Activated T-helper 1 cell treated with anti-CD3 and anti-CD28 coated beads, Interleukin-2, amount 50 U/mL, for 16 hours (primary cell): ENCODE results near the gene U2SURP.

Experiments
- DNase-seq, 2 donors: peaks; one replicate each; pipeline ENCODE4 v3.0.0-alpha.2; 2020; ENCODE audit warnings: low read depth in 1 of 2, low spot score in 1 of 2

Gene U2SURP

DNA sequence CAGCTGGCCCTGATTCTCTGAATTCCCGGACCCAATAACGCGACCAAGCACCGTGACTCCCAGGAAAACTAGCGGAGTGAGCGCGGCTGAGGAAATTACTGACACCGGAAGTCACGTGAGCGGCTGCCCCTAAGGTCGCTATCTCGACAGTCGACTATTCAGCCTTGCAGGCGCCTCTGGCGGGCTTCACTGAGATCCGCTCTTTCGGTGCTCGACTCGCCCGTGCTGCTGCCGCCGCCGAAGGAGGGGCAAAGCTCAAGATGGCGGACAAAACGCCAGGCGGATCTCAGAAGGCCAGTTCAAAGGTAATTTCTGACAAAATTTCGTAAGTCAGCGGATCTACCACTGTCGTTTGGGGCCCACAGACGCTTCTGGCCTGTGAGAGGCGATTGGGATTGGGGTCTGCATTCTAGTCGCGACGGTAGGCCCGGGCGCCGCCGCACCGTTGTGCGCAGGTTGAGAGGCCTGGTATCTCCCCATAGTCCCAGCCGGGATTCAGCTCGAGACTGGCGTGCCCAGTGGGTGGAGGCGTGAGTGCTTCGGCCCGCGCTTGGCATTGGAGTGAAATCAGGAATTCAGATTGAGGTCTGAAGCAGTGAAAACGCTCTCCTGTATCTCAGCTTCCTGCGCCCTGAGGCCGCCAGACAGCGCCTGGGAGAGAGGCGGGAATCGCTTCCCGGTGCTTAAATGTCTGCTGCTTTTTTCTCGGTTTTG lies at the start of gene U2SURP:
Gene U2SURP, plus strand, starts transcription at position 202 of the 714 bp plus-strand sequence. Its CDS starts 59 bp downstream, at position 261.
- DNase-seq = peak; percentile 79 to 86

DNA sequence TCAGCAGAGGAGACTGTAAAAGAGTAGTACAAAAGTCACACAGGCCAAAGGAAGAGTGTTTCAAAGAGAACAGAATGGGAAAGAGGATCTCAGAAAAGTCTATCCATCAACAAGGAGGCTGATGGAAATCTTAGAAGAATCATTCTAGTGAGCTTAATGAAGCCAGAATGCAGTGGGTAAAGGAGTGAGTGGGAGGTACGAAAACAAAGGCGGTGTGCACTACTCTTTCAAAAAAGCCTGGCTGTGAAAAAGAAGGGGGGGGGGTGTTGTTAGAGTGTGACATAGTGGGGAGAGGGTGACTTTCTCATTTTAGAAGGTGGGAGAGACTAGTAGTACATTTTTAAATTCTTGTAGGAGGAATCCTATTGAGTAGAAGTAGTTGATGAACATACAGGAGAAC lies 49.6 kb upstream of the U2SURP start:
- DNase-seq = no peak

DNA sequence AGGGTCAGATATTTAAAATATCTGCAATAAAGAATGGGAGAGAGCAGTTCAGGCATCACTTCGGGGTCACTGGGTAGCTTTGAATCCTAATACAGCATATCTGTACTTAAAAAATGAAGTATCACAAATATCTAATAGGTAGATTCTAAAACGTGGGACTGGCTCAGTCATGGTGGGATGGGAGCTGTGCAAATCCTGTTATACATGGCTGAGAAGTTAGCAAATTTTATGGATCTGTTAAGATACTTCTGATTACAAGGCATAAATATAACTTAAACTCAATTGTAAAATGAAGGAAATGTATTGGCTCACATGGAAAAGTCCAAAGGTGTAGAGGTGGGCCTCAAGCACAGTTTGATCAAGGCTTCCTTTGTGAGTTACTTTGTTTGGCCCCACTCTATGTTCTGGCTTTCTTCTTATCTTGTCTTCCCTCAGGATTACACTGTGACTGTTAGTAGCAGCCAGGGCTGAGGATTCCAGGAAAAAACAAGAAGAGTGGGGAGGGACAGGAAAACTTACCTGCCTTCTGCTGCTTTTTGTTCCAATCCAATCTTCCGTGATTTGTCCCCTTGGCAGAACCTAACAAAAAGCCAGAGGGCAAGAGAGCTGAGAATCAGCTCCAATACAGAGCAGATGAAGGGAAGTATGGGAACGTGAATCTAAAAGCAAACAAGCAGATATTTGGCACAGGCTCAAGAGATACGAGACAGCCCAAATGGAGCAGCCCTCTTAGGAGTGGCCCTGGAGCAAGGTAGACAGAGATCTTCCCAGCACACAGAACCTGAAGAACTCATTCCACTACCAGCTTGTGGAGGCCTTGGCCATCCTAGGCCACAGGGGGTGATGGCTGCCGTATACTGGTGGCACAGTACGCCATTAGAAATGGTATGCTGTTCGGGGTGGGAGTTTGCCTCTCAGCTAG lies 48.8 kb upstream of the U2SURP start:
- DNase-seq = no peak

DNA sequence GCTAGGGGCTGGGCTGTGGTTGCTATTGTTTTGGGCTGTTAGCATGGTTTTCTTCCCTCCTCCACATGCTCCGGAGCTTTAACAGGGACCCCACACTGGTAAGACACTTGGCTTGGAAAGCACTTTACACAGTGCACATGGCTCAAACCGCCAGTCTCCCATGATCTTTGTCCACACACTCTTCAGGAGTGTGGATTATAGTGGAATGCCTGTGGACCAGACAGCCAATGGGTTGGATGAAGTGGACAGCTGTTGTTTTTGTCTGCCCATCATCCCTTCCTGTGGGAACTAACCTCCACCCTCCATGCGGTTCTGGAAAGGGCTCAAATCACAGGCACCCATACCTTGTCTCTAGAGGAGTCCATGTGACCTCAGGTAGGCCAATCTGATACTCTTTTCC lies 47.9 kb upstream of the U2SURP start:
- no peak for DNase-seq

DNA sequence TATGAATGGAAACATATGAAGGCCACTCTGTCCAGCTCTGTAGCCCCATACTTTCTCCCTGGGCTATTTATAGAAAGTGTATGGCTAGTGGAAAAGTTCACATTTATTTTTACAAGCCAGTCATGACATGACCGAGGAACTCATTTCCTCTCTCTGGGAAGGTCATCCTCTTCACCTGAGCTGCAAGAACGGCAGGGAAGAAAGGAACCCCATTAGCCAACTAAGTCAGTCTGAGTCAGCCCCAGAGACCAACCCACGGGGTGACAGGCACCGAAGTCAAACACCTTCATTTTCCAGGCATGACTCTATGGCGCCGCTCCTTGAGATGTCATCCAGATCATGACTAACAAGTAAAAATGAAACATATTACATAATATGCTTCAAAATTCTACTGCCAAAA lies 42.7 kb upstream of the U2SURP start:
- DNase-seq = no peak

DNA sequence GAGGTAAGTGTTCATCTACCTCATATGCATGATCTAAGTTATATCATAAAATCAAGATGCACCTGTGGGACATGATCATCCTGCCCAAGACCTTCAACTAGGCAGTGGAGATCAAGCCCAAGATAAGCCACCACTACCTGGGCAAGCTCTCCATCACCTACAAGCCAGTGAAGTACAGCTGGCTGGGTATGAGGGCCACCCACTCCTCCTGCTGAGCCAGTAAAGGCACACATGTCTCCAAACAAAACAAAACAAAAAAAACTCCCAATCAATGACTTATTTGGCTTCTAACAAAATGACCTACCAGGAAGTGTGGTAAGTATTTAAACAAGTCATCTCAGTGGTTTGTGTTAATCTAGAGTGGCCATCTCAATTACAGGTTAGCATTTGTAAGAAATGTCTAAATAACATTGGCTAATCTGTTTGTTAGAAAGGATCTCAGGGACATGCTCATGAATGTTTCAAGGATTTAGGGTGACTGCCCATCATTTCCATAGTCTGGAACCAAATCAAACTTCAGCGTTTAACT lies 41.0 kb upstream of the U2SURP start:
- DNase-seq = no peak

DNA sequence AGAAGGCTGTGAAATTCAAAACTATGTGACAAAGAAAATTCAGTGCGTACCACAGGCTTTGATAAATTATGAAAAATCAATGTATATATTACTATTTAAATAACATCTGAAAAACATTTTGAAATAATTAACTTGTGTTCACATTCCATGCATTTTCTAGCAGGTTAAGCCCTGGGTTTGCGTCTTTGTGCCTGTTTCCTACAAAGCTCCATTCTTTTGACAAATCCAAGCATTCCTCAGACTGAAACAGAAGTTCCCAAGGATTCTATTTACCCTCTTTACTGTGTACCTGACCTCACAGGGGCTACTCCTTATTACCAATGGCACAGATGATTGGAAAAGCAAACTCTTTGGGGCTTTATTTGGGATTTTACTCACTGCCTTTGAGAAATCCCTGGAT lies 39.8 kb upstream of the U2SURP start:
- DNase-seq = no peak

DNA sequence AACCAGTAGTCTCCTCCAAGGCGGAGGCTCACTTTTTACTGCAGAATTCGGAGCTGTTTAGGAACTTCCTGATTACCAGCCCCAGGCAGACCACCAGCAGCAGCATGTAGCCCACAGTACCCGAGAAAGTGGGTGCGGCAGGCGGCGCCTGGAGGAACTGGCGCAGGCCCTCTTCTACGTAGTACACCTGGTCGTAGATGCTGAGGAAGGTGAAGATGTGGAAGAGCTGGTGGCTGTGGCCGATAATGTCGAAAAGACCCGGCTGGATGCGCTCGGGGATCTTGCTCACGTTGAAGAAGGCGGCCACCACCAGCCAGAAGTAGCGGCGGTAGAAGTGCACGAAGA lies 39.2 kb upstream of the U2SURP start:
- no peak for DNase-seq

DNA sequence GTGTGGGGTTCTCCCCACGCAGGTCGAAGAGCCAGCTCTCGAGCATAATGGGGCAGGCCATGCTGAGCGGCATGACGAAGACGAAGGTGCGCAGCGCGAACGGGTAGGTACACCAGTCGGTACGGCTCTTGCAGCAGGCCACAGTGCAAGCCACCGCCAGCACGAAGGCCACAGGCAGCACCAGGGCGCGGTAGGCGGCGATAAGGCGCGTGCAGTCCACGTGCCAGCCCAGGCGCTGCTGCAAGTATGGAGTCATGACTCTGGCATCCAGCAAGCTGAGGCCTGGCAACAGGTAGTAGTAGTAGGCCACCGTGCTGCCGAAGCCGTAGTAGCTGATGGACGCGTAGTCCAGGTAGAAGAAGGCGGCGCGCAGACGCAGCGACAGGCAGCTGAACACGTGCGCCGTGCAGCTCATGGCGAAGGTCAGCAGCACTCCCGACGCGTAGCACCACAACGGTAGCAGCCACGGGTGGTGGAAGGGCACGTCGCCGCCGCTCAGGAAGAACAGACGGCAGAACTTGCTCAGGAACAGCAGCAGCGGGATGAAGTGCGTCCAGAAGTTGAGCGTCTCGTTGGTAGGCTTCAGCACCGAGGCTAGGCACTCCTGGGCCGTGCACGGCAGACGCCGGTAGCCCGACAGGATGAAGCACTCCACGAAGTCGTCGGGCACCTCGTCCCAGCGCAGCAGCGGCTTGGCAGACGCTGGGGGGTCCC lies 38.7 kb upstream of the U2SURP start:
- no peak for DNase-seq

DNA sequence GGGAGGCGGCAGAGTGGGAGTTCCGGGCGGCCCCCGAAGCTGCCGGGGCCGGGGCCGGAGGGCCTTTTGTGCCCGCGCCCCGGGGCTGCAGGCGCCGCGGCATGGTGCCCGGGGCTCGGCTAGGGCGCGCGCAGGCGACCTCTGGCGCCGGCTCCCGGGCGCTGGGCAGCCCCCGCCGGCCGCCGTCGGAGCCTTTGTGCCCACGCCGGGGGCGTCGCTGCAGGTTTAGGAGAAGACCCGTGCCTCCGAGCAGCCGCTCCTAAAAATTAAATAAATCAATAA lies 38.2 kb upstream of the U2SURP start:
- DNase-seq = no peak

DNA sequence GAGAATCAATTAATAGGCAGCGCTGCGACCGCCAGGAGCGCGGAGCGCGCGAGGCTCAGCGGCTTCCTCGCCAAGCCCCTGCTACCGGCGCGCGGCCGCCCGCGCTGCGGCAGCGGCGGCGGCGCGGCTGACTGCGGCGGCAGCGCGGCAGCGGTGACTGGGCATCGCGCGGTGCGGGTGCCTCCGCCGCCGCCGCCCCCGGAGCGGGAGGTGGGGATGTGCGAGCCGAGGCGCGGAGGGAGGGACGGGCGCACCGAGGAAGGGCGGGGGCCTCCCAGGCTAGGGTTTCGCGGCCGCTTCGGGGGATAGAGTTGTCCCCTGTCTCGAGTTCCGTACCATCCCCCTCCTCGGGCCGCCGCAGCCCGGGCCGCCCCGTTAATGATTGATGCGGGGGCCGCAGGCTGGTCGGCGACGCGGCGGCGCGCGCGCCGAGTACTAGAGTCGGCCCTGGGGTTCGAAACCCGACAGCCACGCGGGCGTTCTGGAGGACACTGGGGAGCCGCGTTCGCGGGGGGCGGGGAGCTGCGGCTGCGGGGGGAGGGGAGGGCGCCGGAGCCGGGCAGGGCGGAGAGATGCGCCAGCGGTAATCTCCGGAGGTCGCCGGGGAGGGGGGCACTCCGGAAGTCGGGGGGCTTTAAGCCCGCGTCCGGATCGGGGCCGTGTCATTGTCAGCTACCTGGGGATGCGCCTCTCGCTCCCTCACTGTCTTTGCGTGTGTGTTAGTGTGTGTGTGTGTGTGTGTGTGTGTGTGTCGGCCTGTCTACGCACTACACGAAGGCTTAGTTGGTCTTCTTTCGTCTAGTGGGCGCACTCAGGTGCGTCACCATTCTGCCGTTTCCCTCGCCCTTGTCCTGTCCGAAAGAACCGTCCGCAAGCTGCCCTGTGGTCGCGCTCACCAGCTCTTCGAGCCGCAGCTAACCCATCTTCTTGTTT lies 37.6 kb upstream of the U2SURP start, which contains the start of gene PAQR9:
Gene PAQR9, minus strand, starts transcription at position 159 of the 933 bp plus-strand sequence. CDS start 338 bp downstream, outside the sequence.
- no peak for DNase-seq

DNA sequence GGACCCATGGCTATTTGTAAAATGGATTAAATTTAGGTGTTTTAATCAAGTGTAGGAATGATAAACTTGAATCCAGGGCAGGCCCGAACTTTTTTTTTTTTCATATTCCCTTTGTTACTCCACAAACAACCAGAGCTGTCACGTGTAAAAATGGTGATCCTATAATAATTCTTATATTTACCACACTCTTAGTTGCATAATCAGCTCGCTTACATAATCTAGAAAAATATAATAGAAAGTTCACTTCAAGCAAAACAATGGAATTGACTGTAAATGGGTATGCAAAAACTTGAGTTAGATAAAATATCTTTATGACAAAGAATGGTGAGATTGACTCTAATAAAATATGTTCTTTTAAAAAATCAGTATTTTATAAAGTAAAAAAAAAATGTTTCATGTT lies 35.8 kb upstream of the U2SURP start:
- DNase-seq = no peak

DNA sequence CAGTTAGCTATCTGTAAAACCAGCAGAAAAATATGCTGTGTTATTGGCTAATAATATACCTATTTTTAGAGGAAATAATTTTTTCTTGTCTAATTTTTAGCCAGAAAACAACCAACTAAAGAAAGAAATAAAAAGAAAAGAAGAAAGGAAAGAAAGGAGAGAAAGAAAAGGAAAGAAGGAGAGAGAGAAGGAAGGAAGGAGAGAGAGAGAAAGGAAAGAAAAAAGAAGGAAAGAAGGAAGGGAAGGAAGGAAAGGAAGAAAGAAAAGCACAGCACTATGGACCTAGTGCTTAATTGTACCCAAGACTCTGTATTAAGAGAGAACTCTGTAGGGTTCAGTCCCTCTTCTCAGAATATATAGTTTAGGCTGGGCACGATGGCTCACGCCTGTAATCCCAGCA lies 34.6 kb upstream of the U2SURP start:
- no peak for DNase-seq

DNA sequence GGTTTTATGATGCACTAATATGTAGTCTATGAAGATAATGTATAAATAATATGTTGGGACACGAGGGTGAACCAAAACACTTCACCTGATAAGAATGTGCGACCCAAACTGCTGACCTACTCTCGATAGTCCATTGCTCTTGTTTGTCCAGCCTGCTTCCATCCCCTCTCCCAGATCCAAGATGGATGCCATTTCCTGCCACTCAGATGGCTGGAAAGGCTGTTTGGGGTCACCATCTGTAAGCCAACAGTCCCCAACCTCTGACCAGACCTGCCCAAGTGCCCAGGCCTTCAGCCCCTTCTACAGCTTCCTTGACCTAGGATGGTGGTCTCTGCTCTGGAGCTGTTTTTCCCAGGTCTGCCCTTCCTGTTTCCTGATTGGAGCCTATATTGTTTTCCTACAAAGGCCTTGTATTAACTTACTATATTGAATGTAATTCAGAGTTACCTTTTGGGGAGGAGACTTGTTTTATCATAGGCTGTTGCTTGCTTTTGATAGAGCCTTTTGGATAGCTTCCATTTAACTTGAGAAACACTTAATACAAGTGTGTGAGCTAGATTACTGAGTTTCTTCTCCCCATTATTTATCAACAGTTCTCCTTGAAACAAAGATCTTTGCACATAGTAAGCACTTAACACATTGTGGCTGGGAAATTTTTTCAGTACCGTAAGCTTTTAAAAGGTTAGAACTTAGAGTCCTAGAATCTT lies 32.9 kb upstream of the U2SURP start:
- no peak for DNase-seq

DNA sequence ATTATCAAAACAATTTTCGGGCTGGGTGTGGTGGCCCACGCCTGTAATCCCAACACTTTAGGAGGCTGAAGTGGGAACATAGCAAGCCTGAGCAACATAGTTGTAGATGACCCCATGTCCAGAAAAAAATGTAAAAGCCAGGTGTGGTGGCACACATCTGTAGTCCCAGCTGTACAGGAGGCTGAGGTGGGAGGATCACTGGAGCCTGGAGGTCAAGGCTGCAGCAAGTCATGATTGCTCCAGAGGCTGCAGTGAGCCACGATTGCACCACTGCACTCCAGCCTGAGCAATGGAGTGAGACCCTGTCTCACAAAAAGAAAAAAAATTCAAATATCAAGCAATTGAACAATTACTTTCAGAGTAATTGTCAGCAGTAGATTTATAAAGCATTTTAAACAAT lies 29.9 kb upstream of the U2SURP start:
- DNase-seq = no peak

DNA sequence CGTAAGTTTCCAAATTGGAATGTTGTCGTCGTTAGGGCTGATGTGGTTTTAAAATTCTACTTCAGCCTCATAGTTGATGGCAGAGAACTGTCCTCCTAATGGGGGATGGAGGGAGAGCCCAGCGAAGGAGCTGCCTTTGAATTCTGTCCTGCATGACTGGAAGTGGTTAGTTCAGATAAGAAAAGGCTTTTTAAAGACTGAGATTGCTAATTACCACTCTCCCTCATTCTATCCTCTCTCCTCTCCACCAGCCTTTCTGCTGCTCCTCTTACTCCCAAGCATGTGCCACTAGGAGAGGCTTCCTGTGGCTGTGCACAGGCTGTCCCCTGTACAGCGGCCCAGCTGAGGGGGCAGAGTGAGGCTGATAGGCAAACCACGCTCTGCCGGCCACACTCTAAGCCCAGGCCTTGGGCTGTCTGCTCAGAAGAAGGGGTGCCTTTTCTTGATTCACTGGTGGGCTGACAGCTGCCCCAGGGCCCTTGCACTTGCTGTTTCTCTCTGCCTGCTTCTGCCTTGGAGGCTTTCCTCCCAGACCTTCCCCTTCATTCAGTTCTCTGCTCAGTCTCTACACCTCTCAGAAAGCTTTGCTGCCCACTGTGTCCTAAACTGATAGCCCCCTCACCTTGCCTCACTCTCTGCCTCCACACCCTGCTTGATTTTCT lies 29.1 kb upstream of the U2SURP start:
- DNase-seq = no peak

DNA sequence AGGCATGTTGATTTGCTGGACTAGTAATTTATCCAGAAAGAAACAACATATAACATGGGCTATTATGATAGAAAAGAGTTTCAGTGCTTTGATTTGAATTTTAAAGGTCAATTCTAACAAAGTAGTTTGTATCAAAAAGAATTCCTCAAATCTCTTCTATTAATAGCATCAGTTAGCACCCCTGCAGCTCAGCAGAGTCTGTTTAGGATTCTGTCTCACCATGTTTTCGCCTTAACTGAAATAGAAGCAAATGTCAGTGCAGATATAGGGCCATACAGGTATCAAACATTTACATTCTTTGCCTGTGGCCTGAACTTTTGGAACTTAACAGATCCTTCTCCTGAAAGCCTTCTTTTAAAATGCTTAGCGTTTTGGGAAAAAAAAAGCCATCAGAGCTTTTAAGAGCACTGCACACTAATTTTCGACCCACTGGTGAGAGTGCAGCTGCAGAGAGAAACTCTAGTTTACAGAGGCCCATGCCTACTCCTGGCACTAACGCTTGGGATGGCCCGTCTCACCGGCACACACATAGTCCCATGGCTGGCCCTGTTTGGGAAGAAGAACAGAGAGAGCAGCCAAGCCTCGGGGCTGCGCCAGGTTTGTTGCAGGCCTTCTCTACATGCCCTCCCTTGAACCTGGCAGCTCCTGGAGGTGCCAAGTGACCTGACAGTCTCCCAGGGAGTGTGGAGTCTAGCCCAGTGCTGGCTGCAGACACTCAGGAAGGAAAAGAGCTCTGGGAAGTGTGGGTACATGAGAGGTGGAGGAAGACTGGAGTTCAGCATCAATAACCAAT lies 28.0 kb upstream of the U2SURP start:
- no peak for DNase-seq

DNA sequence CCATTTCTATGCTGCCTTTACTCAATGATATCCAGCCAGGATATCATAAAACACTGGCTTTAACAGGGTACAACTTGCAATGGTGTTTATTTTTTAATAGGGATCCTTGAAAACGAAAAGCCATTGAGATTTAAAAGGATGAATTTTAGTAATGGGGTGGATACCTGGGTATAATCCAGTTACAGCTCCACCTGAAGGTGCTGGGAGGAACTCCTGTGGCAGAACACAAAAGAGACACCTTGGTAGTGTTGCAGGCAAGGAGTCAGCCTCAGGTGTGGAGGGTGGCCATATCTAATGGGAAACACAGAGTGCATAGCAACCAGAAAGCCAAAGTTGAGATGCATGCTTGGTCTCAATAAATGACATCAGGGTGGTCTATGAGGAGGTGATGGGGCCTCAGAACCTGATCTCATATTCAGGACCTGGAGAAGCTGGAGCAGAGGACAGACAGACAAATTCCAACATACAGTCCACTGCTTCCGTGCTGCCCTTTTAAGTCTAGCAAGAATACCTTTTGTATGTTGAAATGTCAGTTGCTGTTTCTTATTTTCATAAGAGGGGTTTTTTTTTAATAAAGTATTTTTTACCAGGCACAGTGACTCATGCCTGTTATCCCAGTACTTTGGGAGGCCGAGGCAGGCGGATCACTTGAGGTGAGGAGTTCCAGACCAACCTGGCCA lies 25.9 kb upstream of the U2SURP start:
- DNase-seq = no peak
